ENCODE results near the gene COL6A2. TPM values are rescaled to one million over a fixed set of nuclear protein-coding genes. Genes with fewer than 3 reads are reported as not detected.
A peak's percentile ranks its signal among the peaks of the same experiment; 100 is the strongest.

The COL6A2 gene
- total RNA-seq, 1 donor from 2014 or later = 157 TPM

DNA sequence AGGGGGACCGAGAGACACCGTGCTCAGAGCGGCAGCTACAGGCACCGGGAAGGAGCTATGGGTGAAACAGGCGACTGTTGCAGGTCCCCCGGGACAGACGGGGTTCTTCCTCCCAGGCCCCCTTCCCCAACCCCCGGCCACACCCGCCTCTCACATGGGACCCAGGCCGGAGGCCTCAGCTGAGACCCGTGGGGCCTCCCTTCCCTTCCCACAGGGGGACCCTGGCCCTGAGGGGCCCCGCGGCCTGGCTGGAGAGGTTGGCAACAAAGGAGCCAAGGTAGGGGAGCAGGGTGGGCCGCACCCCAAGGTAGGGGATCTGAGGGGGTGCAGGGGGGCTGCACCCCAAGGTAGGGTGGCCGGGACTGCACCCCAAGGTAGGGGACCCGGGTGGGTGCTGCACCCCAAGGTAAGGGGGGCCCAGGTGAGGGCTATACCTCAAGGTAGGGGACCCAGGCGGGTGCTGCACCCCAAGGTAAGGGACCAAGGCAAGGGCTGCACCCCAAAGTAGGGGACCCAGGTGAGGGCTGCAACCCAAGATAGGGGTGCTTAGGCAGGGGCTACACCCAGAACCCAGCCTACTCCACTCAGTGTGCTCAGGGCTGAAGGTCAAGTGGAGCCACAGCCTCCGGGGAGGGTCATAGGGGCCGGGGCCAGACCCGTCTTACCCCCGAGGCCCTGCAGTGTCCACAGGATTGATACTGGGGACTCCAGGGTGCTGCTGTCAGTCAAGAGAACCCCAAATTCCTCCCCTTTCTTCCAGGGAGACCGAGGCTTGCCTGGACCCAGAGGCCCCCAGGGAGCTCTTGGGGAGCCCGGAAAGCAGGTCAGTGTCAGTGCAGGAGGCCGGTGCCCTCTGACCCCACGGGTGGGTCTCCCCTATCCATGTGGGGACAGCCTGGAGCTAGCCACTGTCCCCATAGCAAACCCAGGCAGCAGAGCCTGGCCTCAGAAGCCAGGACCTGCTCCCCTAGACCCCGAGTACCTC is 22.7 kb downstream of the COL6A2 start:
- Histone ChIP-seq H3K4me3 (no peak overlapping the region), H3K36me3 (peaks cover 88% of the 10 kb centered on the region), H3K27ac (replicated peaks) (no peak overlapping the region), H3K9me3 (replicated peaks) (no peaks in the 10 kb centered on the region), H3K4me1 (no peaks in the 10 kb centered on the region), H3K27me3 (ENCODE audit: low read depth) (no peaks in the 10 kb centered on the region)
- intact Hi-C loops (cut with micrococcal nuclease) = no loop called here
- DNase-seq = peak; percentile 13
- TF ChIP-seq, protein P1, sequence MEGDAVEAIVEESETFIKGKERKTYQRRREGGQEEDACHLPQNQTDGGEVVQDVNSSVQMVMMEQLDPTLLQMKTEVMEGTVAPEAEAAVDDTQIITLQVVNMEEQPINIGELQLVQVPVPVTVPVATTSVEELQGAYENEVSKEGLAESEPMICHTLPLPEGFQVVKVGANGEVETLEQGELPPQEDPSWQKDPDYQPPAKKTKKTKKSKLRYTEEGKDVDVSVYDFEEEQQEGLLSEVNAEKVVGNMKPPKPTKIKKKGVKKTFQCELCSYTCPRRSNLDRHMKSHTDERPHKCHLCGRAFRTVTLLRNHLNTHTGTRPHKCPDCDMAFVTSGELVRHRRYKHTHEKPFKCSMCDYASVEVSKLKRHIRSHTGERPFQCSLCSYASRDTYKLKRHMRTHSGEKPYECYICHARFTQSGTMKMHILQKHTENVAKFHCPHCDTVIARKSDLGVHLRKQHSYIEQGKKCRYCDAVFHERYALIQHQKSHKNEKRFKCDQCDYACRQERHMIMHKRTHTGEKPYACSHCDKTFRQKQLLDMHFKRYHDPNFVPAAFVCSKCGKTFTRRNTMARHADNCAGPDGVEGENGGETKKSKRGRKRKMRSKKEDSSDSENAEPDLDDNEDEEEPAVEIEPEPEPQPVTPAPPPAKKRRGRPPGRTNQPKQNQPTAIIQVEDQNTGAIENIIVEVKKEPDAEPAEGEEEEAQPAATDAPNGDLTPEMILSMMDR (IDR thresholded peaks at IDR 0.05; ENCODE audit: borderline replicate concordance) = no peak

DNA sequence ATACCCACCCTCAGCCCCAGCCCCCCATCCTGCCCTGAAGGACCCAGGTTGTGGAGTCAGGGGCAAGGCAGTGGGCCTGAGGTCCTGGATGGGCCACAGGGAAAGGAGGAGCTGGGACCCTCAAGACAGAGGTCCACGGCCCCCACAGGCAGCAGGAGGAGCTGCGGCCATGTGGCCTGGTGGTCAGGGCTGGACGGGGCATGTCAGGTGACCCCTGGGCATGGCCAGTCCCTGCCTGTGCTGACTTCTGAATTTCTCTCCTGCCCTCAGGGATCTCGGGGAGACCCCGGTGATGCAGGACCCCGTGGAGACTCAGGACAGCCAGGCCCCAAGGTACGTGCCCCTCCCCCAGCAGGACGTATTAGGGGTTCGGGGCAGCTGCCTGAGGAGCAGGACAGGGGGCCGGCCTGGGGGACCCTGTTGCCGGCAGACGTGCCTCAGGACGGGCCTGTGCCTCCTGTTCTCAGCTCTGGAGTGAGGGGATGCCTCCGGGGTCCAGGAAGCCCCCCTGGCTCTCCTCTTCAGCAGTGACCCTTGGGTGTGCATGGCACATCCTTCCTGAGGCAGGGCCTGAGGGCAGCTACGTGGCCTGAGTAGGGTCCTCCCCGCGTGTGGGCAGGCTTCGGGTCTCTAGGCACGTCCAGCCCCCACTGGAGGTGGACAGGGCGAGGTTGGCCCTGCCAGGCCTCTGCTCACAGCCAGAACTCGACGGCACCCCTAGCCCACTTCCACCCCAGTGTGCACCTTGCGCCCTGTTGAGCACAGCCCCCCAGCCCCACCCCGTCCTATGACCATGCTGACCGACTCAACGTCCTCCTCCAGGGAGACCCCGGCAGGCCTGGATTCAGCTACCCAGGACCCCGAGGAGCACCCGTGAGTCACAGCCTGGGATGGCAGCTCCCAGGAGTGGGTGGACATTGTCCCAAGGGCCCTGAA is 23.6 kb downstream of the COL6A2 start:
- peak; percentile 12 for DNase-seq
- intact Hi-C loops (cut with micrococcal nuclease) = no loop called here

DNA sequence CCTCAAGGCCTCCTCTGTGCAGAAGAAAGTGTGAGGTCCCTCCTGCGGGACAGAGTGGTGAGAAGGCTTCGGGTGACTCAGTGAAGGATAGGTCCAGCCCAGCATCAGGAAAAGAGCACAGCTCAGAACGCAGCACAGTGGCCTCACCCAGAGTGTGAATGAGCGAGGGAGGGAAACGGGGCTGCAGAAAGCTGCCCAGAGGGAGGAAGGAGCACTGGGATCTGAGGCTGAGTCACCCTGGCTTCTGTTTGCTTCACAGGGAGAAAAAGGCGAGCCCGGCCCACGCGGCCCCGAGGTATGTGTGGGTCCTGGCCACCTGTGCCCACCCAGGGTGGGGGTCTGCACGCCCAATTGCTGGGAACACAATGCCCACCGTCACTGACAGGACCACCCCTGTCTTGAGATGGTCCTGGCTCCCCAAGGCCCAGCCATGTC is 24.3 kb downstream of the COL6A2 start:
- H3K4me3 ChIP-seq = no peak overlapping the region
- DNase-seq = peak; percentile 14
- TF ChIP-seq, protein P1 (IDR thresholded peaks at IDR 0.05; ENCODE audit: borderline replicate concordance) = no peak
- intact Hi-C loops (cut with micrococcal nuclease) = no loop called here
- H3K27me3 ChIP-seq (ENCODE audit: low read depth) = no peaks in the 10 kb centered on the region
- no peak overlapping the region for H3K27ac ChIP-seq (replicated peaks)
- peaks cover 88% of the 10 kb centered on the region for H3K36me3 ChIP-seq
- H3K9me3 ChIP-seq (replicated peaks) = no peaks in the 10 kb centered on the region
- H3K4me1 ChIP-seq = no peaks in the 10 kb centered on the region

More for the DNA sequence above, 23.6 kb downstream of the COL6A2 start:
- Histone ChIP-seq H3K4me3 (no peak overlapping the region), H3K9me3 (replicated peaks) (no peaks in the 10 kb centered on the region), H3K27me3 (ENCODE audit: low read depth) (no peaks in the 10 kb centered on the region), H3K27ac (replicated peaks) (no peak overlapping the region), H3K4me1 (no peaks in the 10 kb centered on the region), H3K36me3 (peaks cover 88% of the 10 kb centered on the region)
- TF ChIP-seq, protein P1 (IDR thresholded peaks at IDR 0.05; ENCODE audit: borderline replicate concordance) = no peak

DNA sequence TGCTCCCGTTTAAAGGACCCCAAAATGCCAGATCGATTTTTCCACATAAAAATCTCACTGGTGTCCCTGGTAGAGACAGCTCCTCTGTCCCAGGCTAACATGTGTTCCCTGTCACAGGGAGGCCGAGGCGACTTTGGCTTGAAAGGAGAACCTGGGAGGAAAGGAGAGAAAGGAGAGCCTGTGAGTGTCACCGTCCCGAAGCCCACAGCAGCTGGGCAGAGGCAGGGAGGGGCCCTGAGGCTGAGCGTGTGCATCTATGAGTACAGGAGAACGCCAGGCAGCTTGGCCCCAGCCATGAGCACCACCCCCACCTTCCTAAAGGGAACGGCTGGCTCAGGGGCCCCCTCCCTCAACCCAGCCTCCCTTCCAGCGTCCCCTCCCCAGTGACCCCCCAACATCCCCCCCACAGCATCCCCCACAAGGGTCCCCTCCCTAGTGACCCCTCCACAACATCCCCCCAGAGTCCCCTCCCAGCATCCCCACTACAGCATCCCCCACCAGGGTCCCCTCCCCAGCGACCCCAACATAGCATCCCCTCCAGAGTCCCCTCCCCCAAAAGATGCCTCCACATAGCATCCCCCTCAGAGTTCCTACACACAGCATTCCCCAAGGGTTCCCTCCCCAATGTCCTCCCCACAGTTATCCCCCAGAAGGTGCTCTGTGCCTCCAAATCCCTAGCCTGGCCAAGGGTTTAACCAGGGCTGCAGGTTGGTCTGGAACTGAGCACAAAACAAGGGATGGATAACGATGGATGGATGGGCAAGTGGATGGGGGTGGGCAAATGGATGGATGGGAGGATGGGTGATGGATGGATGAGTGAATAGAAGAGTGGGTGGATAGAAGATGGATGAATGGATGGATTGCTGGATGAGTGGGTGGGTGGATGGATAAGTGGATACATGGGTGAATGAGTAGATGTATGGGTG is 25.1 kb downstream of the COL6A2 start:
- DNase-seq = peak; percentile 3
- Histone ChIP-seq H3K4me1 (peaks cover 6% of the 10 kb centered on the region), H3K4me3 (no peak overlapping the region), H3K27me3 (ENCODE audit: low read depth) (no peaks in the 10 kb centered on the region), H3K9me3 (replicated peaks) (no peaks in the 10 kb centered on the region), H3K27ac (replicated peaks) (no peak overlapping the region), H3K36me3 (peaks cover 82% of the 10 kb centered on the region)
- intact Hi-C loops (cut with micrococcal nuclease) = no loop called here
- TF ChIP-seq, protein P1 (IDR thresholded peaks at IDR 0.05; ENCODE audit: borderline replicate concordance) = no peak
